ENCODE data around the gene IFITM10. TPM values are rescaled to one million over a fixed set of nuclear protein-coding genes. Genes with fewer than 3 reads are reported as not detected.

The IFITM10 gene
- total RNA-seq, 1 donor from 2014 or later = 0.64 TPM

DNA sequence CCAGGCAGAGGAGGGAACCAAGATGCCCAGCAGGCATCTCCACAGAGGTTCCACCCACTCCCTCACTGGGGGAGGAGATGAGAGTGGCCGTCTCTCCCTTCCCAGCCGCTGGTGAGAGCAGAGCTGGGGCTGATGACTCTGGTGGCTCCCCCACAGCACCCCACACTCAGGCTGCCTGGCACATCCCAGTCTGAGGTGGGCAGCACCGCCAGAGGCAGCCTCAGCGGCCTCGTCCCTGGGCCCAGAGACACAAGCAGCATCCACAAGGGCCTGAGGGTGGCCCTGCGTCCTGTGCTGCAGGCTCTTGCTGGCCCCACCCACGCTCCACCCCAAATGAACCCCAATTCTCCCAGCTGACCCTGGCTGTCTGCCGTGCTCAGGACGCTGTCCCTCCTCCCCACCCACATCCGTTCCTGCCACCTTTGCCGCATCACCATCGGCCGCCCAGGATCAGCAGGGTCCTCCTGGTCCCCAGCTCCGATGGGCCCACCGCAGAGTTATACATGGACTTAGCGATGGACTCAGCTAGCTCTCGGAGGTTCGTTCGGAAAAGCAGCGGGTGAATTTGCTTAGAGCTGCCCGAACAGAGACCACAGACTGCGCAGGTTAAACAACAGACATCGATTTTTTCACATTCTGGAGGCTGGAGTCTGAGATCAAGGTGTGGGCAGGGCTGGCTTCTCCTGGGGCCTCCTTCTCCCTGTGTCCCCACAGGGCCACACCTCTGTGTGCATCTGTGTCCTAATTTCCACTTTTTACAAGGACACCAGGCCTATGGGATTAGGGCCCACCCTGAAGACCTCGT lies 33.5 kb upstream of the IFITM10 start:
- DNase-seq (ENCODE audit: low spot score) = no peak
- Mint-ChIP-seq H3K36me3 (ENCODE audit: low read depth, unreplicated experiment) (no peaks in the 10 kb centered on the region), H3K4me3 (ENCODE audit: unreplicated experiment) (no peak overlapping the region), H3K27ac (ENCODE audit: unreplicated experiment) (no peak overlapping the region), H3K27me3 (ENCODE audit: unreplicated experiment) (peaks cover 13% of the 10 kb centered on the region), H3K9me3 (ENCODE audit: unreplicated experiment) (no peaks in the 10 kb centered on the region), H3K4me1 (ENCODE audit: unreplicated experiment) (peaks cover 8% of the 10 kb centered on the region)
- TF ChIP-seq, protein P1, sequence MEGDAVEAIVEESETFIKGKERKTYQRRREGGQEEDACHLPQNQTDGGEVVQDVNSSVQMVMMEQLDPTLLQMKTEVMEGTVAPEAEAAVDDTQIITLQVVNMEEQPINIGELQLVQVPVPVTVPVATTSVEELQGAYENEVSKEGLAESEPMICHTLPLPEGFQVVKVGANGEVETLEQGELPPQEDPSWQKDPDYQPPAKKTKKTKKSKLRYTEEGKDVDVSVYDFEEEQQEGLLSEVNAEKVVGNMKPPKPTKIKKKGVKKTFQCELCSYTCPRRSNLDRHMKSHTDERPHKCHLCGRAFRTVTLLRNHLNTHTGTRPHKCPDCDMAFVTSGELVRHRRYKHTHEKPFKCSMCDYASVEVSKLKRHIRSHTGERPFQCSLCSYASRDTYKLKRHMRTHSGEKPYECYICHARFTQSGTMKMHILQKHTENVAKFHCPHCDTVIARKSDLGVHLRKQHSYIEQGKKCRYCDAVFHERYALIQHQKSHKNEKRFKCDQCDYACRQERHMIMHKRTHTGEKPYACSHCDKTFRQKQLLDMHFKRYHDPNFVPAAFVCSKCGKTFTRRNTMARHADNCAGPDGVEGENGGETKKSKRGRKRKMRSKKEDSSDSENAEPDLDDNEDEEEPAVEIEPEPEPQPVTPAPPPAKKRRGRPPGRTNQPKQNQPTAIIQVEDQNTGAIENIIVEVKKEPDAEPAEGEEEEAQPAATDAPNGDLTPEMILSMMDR (IDR thresholded peaks at IDR 0.05; ENCODE audit: unreplicated experiment) = no peak

DNA sequence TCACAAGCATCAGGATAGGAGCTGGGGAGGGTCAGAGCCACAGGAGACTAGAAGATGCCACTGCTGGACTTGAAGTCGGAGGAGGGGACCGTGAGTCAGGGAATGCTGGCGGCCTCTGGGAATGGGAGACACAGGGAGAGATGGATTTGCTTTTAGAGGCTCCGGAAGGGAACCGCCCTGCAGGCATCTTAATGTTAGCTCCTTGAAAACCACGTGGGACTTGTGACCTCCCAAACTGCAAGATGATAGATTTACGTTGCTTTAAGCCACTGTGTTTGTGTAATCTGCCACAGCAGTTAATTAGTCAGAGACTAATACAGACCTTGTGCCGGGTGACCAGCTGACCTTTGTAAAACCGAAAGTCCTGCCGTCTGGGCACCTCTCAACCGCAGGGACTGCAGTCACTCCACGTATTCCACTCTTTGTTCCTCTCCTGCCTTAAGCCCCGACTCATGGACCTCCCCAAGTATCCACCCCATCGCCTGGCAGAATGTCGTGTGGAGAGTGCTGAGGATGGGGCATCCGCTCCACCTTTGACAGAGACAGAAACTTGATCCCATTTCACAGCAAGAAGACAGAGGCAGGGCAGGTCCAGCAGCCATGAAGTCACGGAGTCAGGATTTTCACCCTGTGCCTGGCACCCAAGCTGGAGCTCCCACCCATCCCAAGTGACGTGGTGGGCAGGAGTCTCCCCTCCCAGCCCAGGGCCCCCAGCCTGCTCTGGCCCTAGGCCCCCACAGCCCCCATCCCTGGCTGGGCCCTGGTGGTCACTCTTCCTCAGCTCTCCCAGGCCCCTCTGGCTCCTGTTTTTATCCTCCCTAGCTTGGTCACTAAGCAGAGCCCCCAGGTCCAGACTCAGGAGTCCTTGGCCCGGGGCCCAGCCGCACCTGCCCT lies 32.7 kb upstream of the IFITM10 start:
- Mint-ChIP-seq H3K36me3 (ENCODE audit: low read depth, unreplicated experiment) (no peaks in the 10 kb centered on the region), H3K27me3 (ENCODE audit: unreplicated experiment) (peaks cover 13% of the 10 kb centered on the region), H3K4me3 (ENCODE audit: unreplicated experiment) (no peak overlapping the region), H3K4me1 (ENCODE audit: unreplicated experiment) (peaks cover 8% of the 10 kb centered on the region), H3K27ac (ENCODE audit: unreplicated experiment) (no peak overlapping the region), H3K9me3 (ENCODE audit: unreplicated experiment) (no peaks in the 10 kb centered on the region)
- TF ChIP-seq, protein P1 (IDR thresholded peaks at IDR 0.05; ENCODE audit: unreplicated experiment) = no peak
- DNase-seq (ENCODE audit: low spot score) = no peak

DNA sequence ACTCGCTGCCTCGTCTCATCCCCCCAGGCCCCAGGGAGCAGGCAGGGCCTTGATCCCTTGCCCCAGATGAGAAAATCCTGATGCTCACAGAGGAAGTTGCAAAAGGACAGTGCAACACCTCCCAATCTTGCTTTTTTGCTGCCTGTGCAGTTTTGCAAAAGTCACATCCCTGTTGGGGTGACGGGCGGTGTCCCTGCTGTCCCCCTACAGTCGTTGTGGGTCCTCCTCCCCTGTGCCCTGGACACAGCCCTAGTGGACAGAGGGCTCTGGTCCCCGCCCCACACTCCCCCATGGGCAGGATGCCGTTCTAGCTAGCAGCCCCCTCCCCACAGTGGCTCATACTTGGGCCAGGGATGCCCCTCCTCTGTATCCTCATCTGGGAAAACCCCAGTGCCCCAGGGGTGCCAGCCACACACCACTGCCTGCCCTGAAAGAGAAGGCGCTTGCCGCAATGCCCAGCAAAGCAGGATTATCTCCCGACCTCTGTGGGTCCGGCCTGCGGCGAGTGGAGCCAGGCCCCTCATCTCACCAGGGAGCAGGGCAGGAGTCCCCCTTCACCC lies 31.7 kb upstream of the IFITM10 start:
- no peaks in the 10 kb centered on the region for H3K9me3 Mint-ChIP-seq (ENCODE audit: unreplicated experiment)
- H3K4me1 Mint-ChIP-seq (ENCODE audit: unreplicated experiment) = peaks cover 8% of the 10 kb centered on the region
- H3K36me3 Mint-ChIP-seq (ENCODE audit: low read depth, unreplicated experiment) = no peaks in the 10 kb centered on the region
- H3K27ac Mint-ChIP-seq (ENCODE audit: unreplicated experiment) = no peak overlapping the region
- no peak for DNase-seq (ENCODE audit: low spot score)
- peaks cover 13% of the 10 kb centered on the region for H3K27me3 Mint-ChIP-seq (ENCODE audit: unreplicated experiment)
- TF ChIP-seq, protein P1 (IDR thresholded peaks at IDR 0.05; ENCODE audit: unreplicated experiment) = no peak
- H3K4me3 Mint-ChIP-seq (ENCODE audit: unreplicated experiment) = no peak overlapping the region

DNA sequence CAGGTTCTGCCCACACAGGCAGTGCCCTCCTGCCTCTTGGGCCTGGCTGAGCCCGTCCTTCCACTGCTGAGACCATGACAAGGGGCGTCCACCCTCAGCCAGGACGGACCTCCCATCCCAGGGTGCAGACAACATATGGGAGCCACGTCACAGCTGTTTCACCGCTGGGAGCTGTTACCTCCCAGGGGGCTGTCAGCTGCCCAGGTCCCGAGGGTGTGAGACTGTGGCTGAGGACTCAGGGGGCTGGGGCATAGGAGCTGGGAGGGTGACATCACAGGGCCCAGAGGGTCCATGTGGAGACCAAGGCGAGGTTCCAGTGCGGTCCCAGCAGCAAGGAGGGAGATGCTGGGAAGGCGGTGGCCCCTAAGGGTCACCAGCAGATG lies 31.2 kb upstream of the IFITM10 start:
- H3K9me3 Mint-ChIP-seq (ENCODE audit: unreplicated experiment) = no peaks in the 10 kb centered on the region
- TF ChIP-seq, protein P1 (IDR thresholded peaks at IDR 0.05; ENCODE audit: unreplicated experiment) = no peak
- DNase-seq (ENCODE audit: low spot score) = no peak
- no peaks in the 10 kb centered on the region for H3K36me3 Mint-ChIP-seq (ENCODE audit: low read depth, unreplicated experiment)
- H3K4me1 Mint-ChIP-seq (ENCODE audit: unreplicated experiment) = peaks cover 8% of the 10 kb centered on the region
- peaks cover 16% of the 10 kb centered on the region for H3K27me3 Mint-ChIP-seq (ENCODE audit: unreplicated experiment)
- no peak overlapping the region for H3K27ac Mint-ChIP-seq (ENCODE audit: unreplicated experiment)
- H3K4me3 Mint-ChIP-seq (ENCODE audit: unreplicated experiment) = no peak overlapping the region
